HEK293 (cell line): ENCODE measurements around the gene RAD51.

ENCODE experiments used
- BCL6B ChIP-seq: fragments of 450-650 bp; formaldehyde crosslinking; IDR thresholded peaks from 2 replicates; pipeline ENCODE4 v1.5.1; 2017; ENCODE audit warnings: missing biosample characterization, missing genetic modification characterization
- HIC1 ChIP-seq: fragments of 450-650 bp; formaldehyde crosslinking; IDR thresholded peaks from 2 replicates; pipeline ENCODE4 v1.5.1; 2016; ENCODE audit warnings: missing biosample characterization, missing genetic modification characterization
- HOXA7 ChIP-seq: sonication (generic); formaldehyde crosslinking; IDR thresholded peaks from 2 replicates; pipeline ENCODE4 v1.8.1; 2022; ENCODE audit warnings: missing genetic modification reagents, borderline replicate concordance
- KLF10 ChIP-seq: fragments of 450-650 bp; IDR thresholded peaks from 2 replicates; pipeline ENCODE4 v1.5.1; 2018; ENCODE audit warnings: missing biosample characterization, mild to moderate bottlenecking, missing genetic modification characterization
- PRDM2 ChIP-seq: fragments of 450-650 bp; formaldehyde crosslinking; IDR thresholded peaks from 2 replicates; pipeline ENCODE4 v1.5.1; 2016; ENCODE audit warnings: missing biosample characterization, missing genetic modification characterization, borderline replicate concordance
- RBAK ChIP-seq: fragments of 450-650 bp; formaldehyde crosslinking; IDR thresholded peaks from 2 replicates; pipeline ENCODE4 v1.5.1; 2016; ENCODE audit warnings: missing biosample characterization, missing genetic modification characterization
- SP7 ChIP-seq: fragments of 450-650 bp; formaldehyde crosslinking; IDR thresholded peaks from 2 replicates; pipeline ENCODE4 v1.5.1; 2016; ENCODE audit warnings: missing biosample characterization, missing genetic modification characterization
- ZBTB11 ChIP-seq: fragments of 450-650 bp; formaldehyde crosslinking; conservative IDR thresholded peaks from 2 replicates; pipeline ENCODE4 v1.5.1; 2016; ENCODE audit warnings: low read depth, missing biosample characterization, missing genetic modification characterization
- ZBTB44 ChIP-seq: fragments of 450-650 bp; IDR thresholded peaks from 2 replicates; pipeline ENCODE4 v1.5.1; 2018; ENCODE audit warnings: missing biosample characterization, mild to moderate bottlenecking, missing genetic modification characterization
- ZBTB6 ChIP-seq: fragments of 450-650 bp; formaldehyde crosslinking; IDR thresholded peaks from 2 replicates; pipeline ENCODE4 v1.5.1; 2017; ENCODE audit warnings: missing biosample characterization, missing genetic modification characterization
- ZNF18 ChIP-seq: fragments of 450-650 bp; formaldehyde crosslinking; IDR thresholded peaks from 2 replicates; pipeline ENCODE4 v1.5.1; 2016; ENCODE audit warnings: missing biosample characterization, missing genetic modification characterization
- ZNF341 ChIP-seq: fragments of 450-650 bp; formaldehyde crosslinking; IDR thresholded peaks from 2 replicates; pipeline ENCODE4; 2016; ENCODE audit warnings: low read depth, missing biosample characterization, missing genetic modification characterization
- ZNF391 ChIP-seq: fragments of 450-650 bp; formaldehyde crosslinking; IDR thresholded peaks from 2 replicates; pipeline ENCODE4 v1.5.1; 2016; ENCODE audit warnings: low read depth, missing biosample characterization, missing genetic modification characterization, borderline replicate concordance
- ZNF404 ChIP-seq: fragments of 450-650 bp; formaldehyde crosslinking; IDR thresholded peaks from 2 replicates; pipeline ENCODE4 v1.5.1; 2017; ENCODE audit warnings: missing biosample characterization, missing genetic modification characterization
- ZNF423 ChIP-seq: fragments of 450-650 bp; formaldehyde crosslinking; IDR thresholded peaks from 2 replicates; pipeline ENCODE4 v1.5.1; 2016; ENCODE audit warnings: missing biosample characterization, missing genetic modification characterization
- ZNF621 ChIP-seq: fragments of 450-650 bp; formaldehyde crosslinking; IDR thresholded peaks from 2 replicates; pipeline ENCODE4 v1.5.1; 2017; ENCODE audit warnings: missing biosample characterization, missing genetic modification characterization
- ZSCAN30 ChIP-seq: fragments of 450-650 bp; IDR thresholded peaks from 2 replicates; pipeline ENCODE4 v1.5.1; 2018; ENCODE audit warnings: missing biosample characterization, mild to moderate bottlenecking, missing genetic modification characterization, moderate library complexity

RAD51 gene

GRCh38 chr15:40768521-40769273 is 73.7 kb downstream of the RAD51 start (continued):
- TF ChIP-seq ZNF18 (tag by site-specific recombination) (peak; percentile 63), ZBTB6 (tag by site-specific recombination) (no peak), BCL6B (tag by site-specific recombination) (no peak), ZNF404 (tag by site-specific recombination) (no peak), ZBTB44 (tag by site-specific recombination) (no peak), PRDM2 (tag by site-specific recombination) (no peak), HOXA7 (no peak), RBAK (tag by site-specific recombination) (no peak), ZNF423 (0 out of 2 replicates have a peak, but pooled peaks have one; percentile 70), ZNF391 (tag by site-specific recombination) (no peak), HIC1 (no peak), SP7 (0 out of 2 replicates have a peak, but pooled peaks have one; percentile 18), ZBTB11 (tag by site-specific recombination) (peak; percentile 49; the same call in 1 of the 2 replicates), ZNF341 (no peak), ZSCAN30 (tag by site-specific recombination) (peak; percentile 66; the same call in 1 of the 2 replicates), KLF10 (tag by site-specific recombination) (no peak), ZNF621 (tag by site-specific recombination) (no peak)
